GM18951 (cell line): ENCODE data around the gene SH3D21.

Source experiments
- POLR2A ChIP-seq: IDR thresholded peaks from 4 replicates; pipeline ENCODE4 v1.6.1; 2011; ENCODE audit warnings: mild to moderate bottlenecking; ENCODE audit not compliant: insufficient read length, insufficient read depth; ENCODE audit errors: extremely low read depth
- in situ Hi-C: fragments of 300-500 bp; cut with MboI; formaldehyde crosslinking; loops from one replicate; pipeline ENCODE4 v1.12.0; 2022; ENCODE audit warnings: low sequenced_read_pairs, mixed read lengths, inconsistent platforms; ENCODE audit not compliant: unreplicated experiment

Gene SH3D21

DNA sequence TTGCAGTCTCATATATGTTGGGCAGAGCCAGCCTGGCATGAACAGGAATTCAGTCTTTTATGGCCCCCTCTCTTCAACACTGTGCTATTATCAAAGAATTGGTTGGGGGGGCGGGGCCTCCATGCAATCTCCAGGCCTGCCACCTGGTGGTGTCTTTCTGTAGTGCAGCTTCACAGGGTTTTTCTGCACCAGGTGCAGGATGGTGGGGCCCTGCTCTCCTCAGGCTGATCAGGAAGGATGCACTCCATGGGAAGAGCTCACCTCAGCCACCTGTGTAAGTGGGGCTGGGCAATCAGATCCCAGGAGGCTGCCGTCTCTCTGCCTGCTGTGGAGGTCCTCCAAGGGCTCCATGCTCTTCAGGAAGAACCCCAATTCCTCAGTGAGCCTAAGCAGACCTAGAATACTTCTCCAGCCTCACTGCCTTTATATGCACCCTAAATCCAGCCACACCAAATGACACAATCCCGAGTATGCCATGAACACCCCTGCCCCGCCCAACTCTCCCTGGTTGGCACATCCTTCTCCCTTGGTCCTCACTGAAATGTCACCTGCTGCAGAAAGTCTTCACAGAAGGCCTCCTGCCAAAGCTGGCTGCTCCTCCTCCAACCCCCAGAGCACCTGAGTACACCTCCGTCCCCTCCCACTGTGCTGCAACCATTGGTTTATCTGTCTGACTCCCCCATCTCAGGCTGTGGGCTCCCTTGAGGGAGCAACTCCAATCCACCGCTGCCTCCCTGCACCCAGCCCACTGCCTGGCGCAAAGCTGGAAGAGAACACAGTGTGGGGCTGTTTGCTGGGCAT, 63.1 kb downstream of the SH3D21 start:
- no peak for TF ChIP-seq POLR2A
- in situ Hi-C loops, result no loop called here
